HuH-7.5 (cell line): ENCODE results near the gene KRTAP4-8.
"Not testable (repeated sequence)": the region's sequence is repeated elsewhere in the genome, so short reads cannot be mapped to it uniquely, and the experiment has no call there.

Experiments used
- DNase-seq: peaks from one replicate; pipeline ENCODE4 v3.0.0; 2011; ENCODE audit warnings: low spot score

Gene KRTAP4-8

GRCh38 chr17:41065016-41065689 lies 32.8 kb downstream of the KRTAP4-8 start:
- not testable (repeated sequence) for DNase-seq

DNA sequence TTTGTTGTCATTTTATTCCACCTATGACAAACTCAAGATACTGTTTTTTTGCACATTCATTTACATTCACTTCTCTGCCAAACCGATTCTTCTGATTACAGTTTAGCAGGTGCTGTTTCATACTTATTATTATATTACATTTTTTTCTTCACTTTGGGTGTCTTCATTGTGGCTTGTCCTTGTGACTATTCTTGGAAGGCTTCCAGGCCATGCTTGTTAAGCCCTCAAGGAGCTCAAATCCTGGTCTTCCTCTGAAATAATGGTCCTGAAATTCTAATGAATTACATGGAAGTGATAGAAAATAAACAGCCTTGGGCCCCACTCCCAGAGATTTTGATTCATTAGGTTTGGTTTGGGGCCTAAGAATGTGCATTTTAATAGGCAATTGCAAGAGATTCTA lies 33.6 kb downstream of the KRTAP4-8 start:
- no peak for DNase-seq

DNA sequence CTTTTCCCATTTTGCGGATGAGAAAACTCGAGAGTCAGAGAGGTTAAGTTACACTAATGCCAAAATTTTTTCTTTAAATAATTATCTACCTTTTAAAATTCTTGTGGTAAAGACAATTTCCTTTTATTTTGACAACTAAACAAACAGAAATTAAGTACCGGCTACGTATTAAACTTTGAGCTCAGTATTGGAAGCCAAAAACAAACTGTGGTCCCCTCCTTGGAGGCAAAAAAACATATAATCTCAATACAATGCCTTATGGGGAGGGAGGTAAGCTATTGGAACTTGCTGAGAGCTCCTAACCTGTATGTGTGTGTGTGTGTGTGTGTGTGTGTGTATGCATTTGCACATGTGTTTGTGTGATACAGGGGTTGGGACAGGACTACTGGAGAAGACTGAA lies 34.5 kb downstream of the KRTAP4-8 start:
- no peak for DNase-seq

- DNase-seq = no peak
Observed at GRCh38 chr17:41061964-41062363, 36.0 kb downstream of the KRTAP4-8 start.

DNA sequence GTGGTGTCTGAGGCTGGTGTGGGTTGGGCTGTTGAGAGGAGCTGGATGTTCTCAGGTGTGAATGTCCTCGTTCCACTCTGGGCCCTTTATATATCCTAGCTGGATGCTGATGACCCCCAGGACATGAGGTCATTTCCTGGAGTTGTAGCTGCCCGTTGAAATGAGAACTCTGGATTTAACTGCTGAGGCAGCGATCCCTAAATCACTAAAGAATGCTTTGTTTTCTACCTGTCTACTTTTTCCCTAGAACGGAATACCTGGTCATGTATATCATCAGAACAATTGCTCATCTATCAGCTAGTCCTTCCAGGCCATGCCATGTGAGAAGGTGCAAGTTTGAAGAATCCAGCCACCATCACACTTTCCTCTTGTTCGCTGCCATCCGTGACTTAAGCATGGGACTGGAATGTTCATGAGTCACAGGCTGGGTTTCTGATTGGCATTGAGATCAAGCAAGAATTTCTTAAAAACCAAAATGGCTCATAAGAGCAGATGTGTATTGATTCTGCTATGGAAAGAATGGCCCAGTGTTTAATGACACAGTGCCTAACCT lies 37.8 kb downstream of the KRTAP4-8 start, which contains the start of gene KRTAP2-3:
TSS of gene KRTAP2-3 (minus strand) at position 63 of the 553 bp plus-strand sequence. CDS start 64 bp downstream, outside the sequence.
- no peak for DNase-seq

DNA sequence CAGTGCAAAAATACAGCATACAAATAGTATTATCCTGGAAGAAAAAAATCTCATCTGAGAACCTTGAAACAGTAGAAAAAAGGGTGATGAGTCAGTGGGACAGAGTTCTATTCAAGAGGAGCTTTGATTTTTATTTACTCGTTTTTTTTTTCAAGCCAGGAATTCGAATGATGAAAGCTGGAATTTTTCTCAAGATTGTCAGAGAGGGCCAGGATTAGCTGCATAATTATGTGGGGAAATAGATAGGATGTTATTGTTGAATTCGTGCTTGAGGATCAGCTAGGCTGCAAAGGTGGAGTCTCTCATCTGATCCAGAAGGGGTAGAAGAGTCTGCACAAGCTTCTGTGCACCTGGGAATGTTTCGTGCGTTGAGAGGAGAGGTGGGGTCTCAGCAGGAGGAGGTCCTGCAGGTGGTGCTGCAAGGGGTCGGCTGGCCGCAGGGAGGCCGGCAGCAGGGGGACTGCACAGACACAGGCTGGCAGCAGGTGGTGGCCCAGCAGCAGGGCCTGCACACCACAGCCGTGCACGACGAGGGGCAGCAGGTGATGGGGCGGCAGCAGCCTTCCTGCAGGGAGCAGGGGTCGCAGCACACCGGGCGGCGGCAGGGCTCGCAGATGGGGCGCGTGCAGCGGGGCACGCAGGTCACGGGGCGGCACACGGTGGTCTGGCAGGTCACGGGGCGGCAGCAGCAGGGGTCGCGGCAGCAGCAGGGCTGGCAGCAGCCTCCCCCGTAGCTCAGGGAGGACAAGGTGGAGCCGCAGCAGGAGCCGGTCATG lies 38.5 kb downstream of the KRTAP4-8 start:
- not testable (repeated sequence) for DNase-seq

DNA sequence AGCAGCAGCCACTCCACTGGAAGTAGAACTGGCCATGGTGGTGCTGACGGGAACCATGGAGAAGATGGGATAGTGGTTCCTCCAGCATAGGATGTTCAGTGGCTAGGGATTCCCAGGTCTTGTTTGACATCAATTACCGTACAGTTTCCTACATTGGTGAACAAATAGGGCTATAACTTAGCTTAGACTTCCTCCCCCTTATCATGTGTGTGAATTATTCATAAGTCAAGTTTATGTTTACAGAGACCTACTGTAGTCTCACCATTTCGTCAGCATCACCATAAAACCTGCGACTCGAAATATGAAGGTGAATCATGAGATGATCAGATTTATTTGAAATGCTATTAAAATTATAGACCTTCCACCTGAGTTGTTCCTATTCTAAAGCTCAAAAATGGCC lies 39.2 kb downstream of the KRTAP4-8 start:
- no peak for DNase-seq

GRCh38 chr17:41057547-41057946 lies 40.4 kb downstream of the KRTAP4-8 start:
- no peak for DNase-seq

DNA sequence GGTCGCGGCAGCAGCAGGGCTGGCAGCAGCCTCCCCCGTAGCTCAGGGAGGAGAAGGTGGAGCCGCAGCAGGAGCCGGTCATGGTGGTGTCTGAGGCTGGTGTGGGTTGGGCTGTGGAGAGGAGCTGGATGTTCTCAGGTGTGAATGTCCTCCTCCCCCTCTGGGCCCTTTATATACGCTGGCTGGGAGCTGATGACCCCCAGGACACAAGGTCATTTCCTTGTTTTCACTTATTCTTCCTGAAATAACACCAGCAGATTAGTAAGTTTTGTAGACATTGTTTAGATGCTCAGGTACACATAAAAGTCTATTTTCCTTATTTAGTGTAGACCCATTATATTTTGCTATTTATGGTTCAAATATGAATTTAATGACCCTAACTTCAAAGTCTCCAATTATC lies 42.8 kb downstream of the KRTAP4-8 start, which contains the start of gene KRTAP2-2:
TSS of gene KRTAP2-2 (minus strand) at position 101 of the 400 bp plus-strand sequence. CDS start at position 82, 19 bp downstream.
- DNase-seq = not testable (repeated sequence)

GRCh38 chr17:41054556-41054955 lies 43.4 kb downstream of the KRTAP4-8 start:
- DNase-seq = not testable (repeated sequence)

GRCh38 chr17:41054025-41054424 lies 43.9 kb downstream of the KRTAP4-8 start:
- DNase-seq = no peak

GRCh38 chr17:41052566-41052965 lies 45.4 kb downstream of the KRTAP4-8 start:
- DNase-seq = no peak

DNA sequence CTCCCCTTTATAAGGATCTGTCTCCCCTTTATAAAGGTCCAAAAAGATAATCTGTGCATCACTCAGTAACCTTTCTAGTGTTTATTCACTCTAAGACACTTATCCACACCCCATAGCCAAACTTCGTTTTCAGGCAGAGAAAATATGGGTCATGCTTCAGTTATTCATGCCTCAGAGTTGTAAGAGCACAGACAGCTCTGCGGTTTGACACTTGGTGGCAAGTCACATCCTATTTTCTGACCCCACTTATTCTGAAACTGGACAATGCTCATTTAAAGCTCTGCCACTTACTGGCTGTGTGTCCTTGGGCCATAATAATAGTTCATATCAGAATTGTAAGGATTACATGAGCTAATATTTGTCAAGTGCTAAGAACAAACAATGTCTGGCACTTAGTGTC lies 48.8 kb downstream of the KRTAP4-8 start:
- no peak for DNase-seq

DNA sequence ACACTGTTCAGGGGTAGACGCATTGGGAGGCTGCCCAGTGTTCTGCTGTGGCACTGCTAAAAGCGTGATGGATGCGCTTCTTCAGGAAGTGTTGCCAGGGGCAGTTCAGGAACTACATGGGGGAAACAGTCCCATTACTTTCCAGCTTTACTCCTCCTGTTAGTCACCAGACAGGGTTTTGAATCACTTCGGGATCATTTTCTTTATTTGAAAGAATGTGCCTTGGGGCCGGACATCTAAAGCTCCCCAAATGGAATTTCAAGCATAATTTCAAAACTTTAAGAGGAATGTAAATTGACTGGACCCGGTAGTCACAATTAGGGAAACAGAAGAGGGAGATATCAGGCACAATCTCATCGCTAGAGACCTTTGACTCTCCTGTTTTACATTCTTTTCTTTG lies 49.5 kb downstream of the KRTAP4-8 start:
- no peak for DNase-seq
